GM21423 (cell line): Measurements from ENCODE around the gene PRR16.

Experiments used
- ATAC-seq: cut with Tn5 transposase; IDR thresholded peaks from one replicate; pipeline ENCODE4 v1.9.1; 2021; ENCODE audit warnings: mild to moderate bottlenecking, moderate library complexity; ENCODE audit not compliant: unreplicated experiment

Gene PRR16

GRCh38 chr5:120463006-120463680 is 957 bp upstream of the PRR16 start:
- no peak for ATAC-seq

GRCh38 chr5:120464627-120465435 is 731 bp downstream of the PRR16 start:
- ATAC-seq: no peak

- no peak for ATAC-seq
Observed at GRCh38 chr5:120465436-120465961, 1.4 kb downstream of the PRR16 start.

GRCh38 chr5:120466341-120467006 is 2.4 kb downstream of the PRR16 start:
- ATAC-seq: no peak

- ATAC-seq: no peak
Observed at GRCh38 chr5:120471971-120472370, 7.9 kb downstream of the PRR16 start.

- ATAC-seq: no peak
Observed at GRCh38 chr5:120472911-120473310, 8.8 kb downstream of the PRR16 start.

- ATAC-seq: no peak
Observed at GRCh38 chr5:120473332-120473731, 9.2 kb downstream of the PRR16 start.

GRCh38 chr5:120476063-120476462 is 12.0 kb downstream of the PRR16 start:
- no peak for ATAC-seq

GRCh38 chr5:120479066-120479465 is 15.0 kb downstream of the PRR16 start:
- no peak for ATAC-seq

GRCh38 chr5:120499876-120500563 is 35.9 kb downstream of the PRR16 start:
- no peak for ATAC-seq

- ATAC-seq: no peak
Observed at GRCh38 chr5:120502531-120502930, 38.4 kb downstream of the PRR16 start.

GRCh38 chr5:120503341-120503740 is 39.2 kb downstream of the PRR16 start:
- no peak for ATAC-seq

GRCh38 chr5:120504057-120504456 is 40.0 kb downstream of the PRR16 start:
- no peak for ATAC-seq

GRCh38 chr5:120507197-120507596 is 43.1 kb downstream of the PRR16 start:
- ATAC-seq: no peak

GRCh38 chr5:120507800-120508463 is 43.8 kb downstream of the PRR16 start:
- no peak for ATAC-seq

- no peak for ATAC-seq
Observed at GRCh38 chr5:120509053-120509452, 45.0 kb downstream of the PRR16 start.

GRCh38 chr5:120510098-120510637 is 46.1 kb downstream of the PRR16 start:
- ATAC-seq: no peak

- no peak for ATAC-seq
Observed at GRCh38 chr5:120510994-120511686, 47.0 kb downstream of the PRR16 start.

- no peak for ATAC-seq
Observed at GRCh38 chr5:120512068-120512467, 48.0 kb downstream of the PRR16 start.
